ENCODE measurements around the gene IL2RA.

GRCh38 chr10:6019796-6020195 lies 42.4 kb downstream of the IL2RA start:
- TF ChIP-seq POLR2A (IDR thresholded peaks at IDR 0.05) (no peak), CTCF (IDR thresholded peaks at IDR 0.05) (no peak)

Data from testis (tissue), 2 donors.